SU-DHL-6 (cell line): ENCODE results near the gene VARS1.

ENCODE experiments used
- H2AFZ ChIP-seq: fragments of 200-600 bp; sonication (generic); 2 replicates; pipeline ENCODE4 v1.6.1; 2014; ENCODE audit warnings: low read depth, mild to moderate bottlenecking, moderate library complexity, mixed read lengths, antibody characterized with exemption, low read length; ENCODE audit not compliant: severe bottlenecking
- H3F3A ChIP-seq: fragments of 200-600 bp; shearing (Covaris generic); 2 replicates; pipeline ENCODE4 v1.6.0; 2016; ENCODE audit warnings: antibody characterized with exemption, mild to moderate bottlenecking; ENCODE audit not compliant: insufficient read depth
- H3K27ac ChIP-seq: fragments of 200-600 bp; sonication (generic); 2 replicates; pipeline ENCODE4 v1.5.1; 2016; ENCODE audit warnings: low read depth, mild to moderate bottlenecking, low read length, moderate library complexity, mixed read lengths
- H3K27me3 ChIP-seq: fragments of 200-600 bp; sonication (generic), shearing (Covaris generic); 2 replicates; pipeline ENCODE4 v1.6.0; 2014; ENCODE audit warnings: mild to moderate bottlenecking, low read length
- H3K36me3 ChIP-seq: fragments of 200-600 bp; sonication (generic); 2 replicates; pipeline ENCODE4 v1.6.1; 2014; ENCODE audit warnings: mild to moderate bottlenecking, low read length, mixed read lengths
- H3K4me2 ChIP-seq: fragments of 300-600, 200-600 bp; shearing (Covaris generic), sonication (generic); 2 replicates; pipeline ENCODE4 v1.6.0; 2014; ENCODE audit warnings: low read length, low read depth, mild to moderate bottlenecking; ENCODE audit not compliant: poor library complexity, severe bottlenecking
- H3K4me3 ChIP-seq: fragments of 200-600 bp; sonication (generic); 2 replicates; pipeline ENCODE4 v1.5.1; 2014; ENCODE audit warnings: antibody characterized with exemption, low read length, mild to moderate bottlenecking, mixed read lengths; ENCODE audit not compliant: insufficient read depth, poor library complexity, severe bottlenecking
- H3K79me2 ChIP-seq: fragments of 200-600 bp; sonication (generic); 2 replicates; pipeline ENCODE4 v1.6.1; 2014; ENCODE audit warnings: mild to moderate bottlenecking, low read length, moderate library complexity; ENCODE audit not compliant: insufficient read depth
- H3K9ac ChIP-seq: fragments of 200-600 bp; sonication (generic); 2 replicates; pipeline ENCODE4 v1.7.0; 2014; ENCODE audit warnings: mild to moderate bottlenecking, low read length
- H3K9me2 ChIP-seq: fragments of 200-600 bp; sonication (generic); replicated peaks from 2 replicates; pipeline ENCODE4 v1.6.1; 2014; ENCODE audit warnings: low read length; ENCODE audit not compliant: insufficient read depth
- H3K9me3 ChIP-seq: fragments of 200-600 bp; sonication (generic); 2 replicates; pipeline ENCODE4 v1.6.1; 2014; ENCODE audit warnings: low read length, mixed read lengths; ENCODE audit not compliant: insufficient read depth
- H4K20me1 ChIP-seq: fragments of 200-600 bp; sonication (generic); 2 replicates; pipeline ENCODE4 v1.6.1; 2014; ENCODE audit warnings: low read depth, mild to moderate bottlenecking, antibody characterized with exemption, low read length, moderate library complexity, mixed read lengths
- CTCF ChIP-seq: fragments of 200-600 bp; sonication (generic); IDR thresholded peaks from one replicate; pipeline ENCODE4 v1.5.1; 2017; ENCODE audit warnings: antibody characterized with exemption, mild to moderate bottlenecking, low read length, moderate library complexity; ENCODE audit not compliant: insufficient read depth, poor library complexity, severe bottlenecking
- EZH2phosphoT487 ChIP-seq: fragments of 200-600 bp; sonication (generic), shearing (Covaris generic); conservative IDR thresholded peaks from 2 replicates; pipeline ENCODE4 v1.6.1; 2018; ENCODE audit warnings: mild to moderate bottlenecking, antibody characterized with exemption, low read length, moderate library complexity, mixed read lengths

The VARS1 gene

GRCh38 chr6:31758281-31758680 is 37.3 kb downstream of the VARS1 start:
- Histone ChIP-seq H2AFZ (no peak overlapping the region), H3F3A (no peaks in the 10 kb centered on the region), H3K4me2 (no peak overlapping the region), H4K20me1 (no peaks in the 10 kb centered on the region), H3K9me3 (no peaks in the 10 kb centered on the region), H3K79me2 (no peaks in the 10 kb centered on the region), H3K27ac (no peak overlapping the region), H3K4me3 (no peak overlapping the region), H3K9me2 (no peaks in the 10 kb centered on the region), H3K27me3 (no peaks in the 10 kb centered on the region), H3K36me3 (peaks cover 8% of the 10 kb centered on the region; the same call in 1 of the 2 replicates), H3K9ac (no peak overlapping the region)
- no peak for TF ChIP-seq EZH2phosphoT487
- TF ChIP-seq CTCF: no peak

GRCh38 chr6:31752739-31753319 is 42.7 kb downstream of the VARS1 start:
- no peaks in the 10 kb centered on the region for H3K79me2 ChIP-seq
- no peaks in the 10 kb centered on the region for H3K9me3 ChIP-seq
- H3K27ac ChIP-seq: no peak overlapping the region
- H3K9me2 ChIP-seq: no peaks in the 10 kb centered on the region
- 0 out of 2 replicates have a peak, but pooled peaks cover 12% of the 10 kb centered on the region for H3F3A ChIP-seq
- H2AFZ ChIP-seq: no peak overlapping the region
- H4K20me1 ChIP-seq: no peaks in the 10 kb centered on the region
- no peak overlapping the region for H3K4me3 ChIP-seq
- no peaks in the 10 kb centered on the region for H3K27me3 ChIP-seq
- no peak overlapping the region for H3K9ac ChIP-seq
- H3K4me2 ChIP-seq: no peak overlapping the region
- TF ChIP-seq CTCF (no peak), EZH2phosphoT487 (no peak)
- H3K36me3 ChIP-seq: peaks cover 3% of the 10 kb centered on the region; the same call in 1 of the 2 replicates

- Histone ChIP-seq H3K36me3 (peaks cover 3% of the 10 kb centered on the region; the same call in 1 of the 2 replicates), H3K27me3 (no peaks in the 10 kb centered on the region), H3K9me3 (no peaks in the 10 kb centered on the region), H3K9me2 (no peaks in the 10 kb centered on the region), H4K20me1 (no peaks in the 10 kb centered on the region), H3K9ac (no peak overlapping the region), H3F3A (0 out of 2 replicates have a peak, but pooled peaks cover 12% of the 10 kb centered on the region), H3K27ac (no peak overlapping the region), H3K4me2 (no peak overlapping the region), H3K4me3 (no peak overlapping the region), H3K79me2 (no peaks in the 10 kb centered on the region), H2AFZ (no peak overlapping the region)
- TF ChIP-seq EZH2phosphoT487 (no peak), CTCF (no peak)
Measured at GRCh38 chr6:31750411-31751022, 45.0 kb downstream of the VARS1 start.
